ENCODE results near the gene TMEM168.

DNA sequence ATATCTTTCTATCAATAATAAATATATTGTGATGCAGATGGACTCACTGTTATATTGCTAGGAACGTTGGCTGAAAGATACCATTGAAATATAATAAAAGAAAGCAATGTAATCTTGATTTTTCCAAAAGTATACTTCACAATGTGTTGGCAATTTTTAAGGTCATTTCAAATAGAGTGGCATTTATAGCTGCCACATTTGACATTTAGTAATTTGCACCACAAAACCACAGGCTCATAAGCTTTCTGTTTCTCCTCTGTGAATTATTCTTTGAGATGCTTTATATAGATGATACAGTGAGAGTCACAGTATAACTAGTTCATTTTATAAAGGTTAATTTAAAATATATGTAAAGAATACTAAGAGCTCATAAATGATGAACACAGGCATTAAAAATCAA, 44.6 kb downstream of the TMEM168 start:
- TF ChIP-seq, protein P1, sequence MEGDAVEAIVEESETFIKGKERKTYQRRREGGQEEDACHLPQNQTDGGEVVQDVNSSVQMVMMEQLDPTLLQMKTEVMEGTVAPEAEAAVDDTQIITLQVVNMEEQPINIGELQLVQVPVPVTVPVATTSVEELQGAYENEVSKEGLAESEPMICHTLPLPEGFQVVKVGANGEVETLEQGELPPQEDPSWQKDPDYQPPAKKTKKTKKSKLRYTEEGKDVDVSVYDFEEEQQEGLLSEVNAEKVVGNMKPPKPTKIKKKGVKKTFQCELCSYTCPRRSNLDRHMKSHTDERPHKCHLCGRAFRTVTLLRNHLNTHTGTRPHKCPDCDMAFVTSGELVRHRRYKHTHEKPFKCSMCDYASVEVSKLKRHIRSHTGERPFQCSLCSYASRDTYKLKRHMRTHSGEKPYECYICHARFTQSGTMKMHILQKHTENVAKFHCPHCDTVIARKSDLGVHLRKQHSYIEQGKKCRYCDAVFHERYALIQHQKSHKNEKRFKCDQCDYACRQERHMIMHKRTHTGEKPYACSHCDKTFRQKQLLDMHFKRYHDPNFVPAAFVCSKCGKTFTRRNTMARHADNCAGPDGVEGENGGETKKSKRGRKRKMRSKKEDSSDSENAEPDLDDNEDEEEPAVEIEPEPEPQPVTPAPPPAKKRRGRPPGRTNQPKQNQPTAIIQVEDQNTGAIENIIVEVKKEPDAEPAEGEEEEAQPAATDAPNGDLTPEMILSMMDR (tag by site-specific recombination; IDR thresholded peaks at IDR 0.05) = no peak
- TF ChIP-seq HOXD13 (CRISPR knock-in tag; IDR thresholded peaks at IDR 0.05; ENCODE audit: borderline replicate concordance) (no peak), ZNF146 (tag by site-specific recombination; IDR thresholded peaks at IDR 0.05) (no peak), SP2 (tag by site-specific recombination; IDR thresholded peaks at IDR 0.05) (no peak), ZNF10 (tag by site-specific recombination; IDR thresholded peaks at IDR 0.05) (no peak), ZNF366 (tag by site-specific recombination; conservative IDR thresholded peaks at IDR 0.05) (no peak), ZNF132 (tag by site-specific recombination; IDR thresholded peaks at IDR 0.05; ENCODE audit: borderline replicate concordance) (no peak), ZNF768 (tag by site-specific recombination; IDR thresholded peaks at IDR 0.05) (no peak), TCF7L2 (IDR thresholded peaks at IDR 0.05; ENCODE audit: borderline replicate concordance, low read depth, low read length) (no peak), ZNF24 (tag by site-specific recombination; IDR thresholded peaks at IDR 0.05) (no peak), KLF8 (tag by site-specific recombination; IDR thresholded peaks at IDR 0.05) (no peak), KLF1 (tag by site-specific recombination; IDR thresholded peaks at IDR 0.05) (no peak)
- TF ChIP-seq, protein P2, sequence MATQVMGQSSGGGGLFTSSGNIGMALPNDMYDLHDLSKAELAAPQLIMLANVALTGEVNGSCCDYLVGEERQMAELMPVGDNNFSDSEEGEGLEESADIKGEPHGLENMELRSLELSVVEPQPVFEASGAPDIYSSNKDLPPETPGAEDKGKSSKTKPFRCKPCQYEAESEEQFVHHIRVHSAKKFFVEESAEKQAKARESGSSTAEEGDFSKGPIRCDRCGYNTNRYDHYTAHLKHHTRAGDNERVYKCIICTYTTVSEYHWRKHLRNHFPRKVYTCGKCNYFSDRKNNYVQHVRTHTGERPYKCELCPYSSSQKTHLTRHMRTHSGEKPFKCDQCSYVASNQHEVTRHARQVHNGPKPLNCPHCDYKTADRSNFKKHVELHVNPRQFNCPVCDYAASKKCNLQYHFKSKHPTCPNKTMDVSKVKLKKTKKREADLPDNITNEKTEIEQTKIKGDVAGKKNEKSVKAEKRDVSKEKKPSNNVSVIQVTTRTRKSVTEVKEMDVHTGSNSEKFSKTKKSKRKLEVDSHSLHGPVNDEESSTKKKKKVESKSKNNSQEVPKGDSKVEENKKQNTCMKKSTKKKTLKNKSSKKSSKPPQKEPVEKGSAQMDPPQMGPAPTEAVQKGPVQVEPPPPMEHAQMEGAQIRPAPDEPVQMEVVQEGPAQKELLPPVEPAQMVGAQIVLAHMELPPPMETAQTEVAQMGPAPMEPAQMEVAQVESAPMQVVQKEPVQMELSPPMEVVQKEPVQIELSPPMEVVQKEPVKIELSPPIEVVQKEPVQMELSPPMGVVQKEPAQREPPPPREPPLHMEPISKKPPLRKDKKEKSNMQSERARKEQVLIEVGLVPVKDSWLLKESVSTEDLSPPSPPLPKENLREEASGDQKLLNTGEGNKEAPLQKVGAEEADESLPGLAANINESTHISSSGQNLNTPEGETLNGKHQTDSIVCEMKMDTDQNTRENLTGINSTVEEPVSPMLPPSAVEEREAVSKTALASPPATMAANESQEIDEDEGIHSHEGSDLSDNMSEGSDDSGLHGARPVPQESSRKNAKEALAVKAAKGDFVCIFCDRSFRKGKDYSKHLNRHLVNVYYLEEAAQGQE (tag by site-specific recombination; IDR thresholded peaks at IDR 0.05) = no peak
